WERI-Rb-1 (cell line): Measurements from ENCODE around the gene PDE6C.

Source experiments
- DNase-seq: peaks from one replicate; pipeline ENCODE4 v3.0.0-alpha.2; 2020
- H3K27ac ChIP-seq: fragments of 250-450 bp; sonication (Bioruptor Pico); 2 replicates; pipeline ENCODE4 v1.5.1; 2020; ENCODE audit warnings: mild to moderate bottlenecking, moderate library complexity
- H3K27me3 ChIP-seq: fragments of 250-450 bp; sonication (Bioruptor Pico); 2 replicates; pipeline ENCODE4 v1.5.1; 2021; ENCODE audit warnings: mild to moderate bottlenecking, low read depth, moderate library complexity; ENCODE audit not compliant: insufficient read depth, severe bottlenecking
- H3K36me3 ChIP-seq: fragments of 250-450 bp; sonication (Bioruptor Pico); 2 replicates; pipeline ENCODE4 v1.5.1; 2020; ENCODE audit warnings: mild to moderate bottlenecking, moderate library complexity
- H3K4me3 ChIP-seq: 2 replicates; pipeline ENCODE4 v1.5.1; 2011; ENCODE audit warnings: low read depth, mild to moderate bottlenecking, control low read depth, low read length
- H3K9me3 ChIP-seq: fragments of 250-450 bp; sonication (Bioruptor Pico); 2 replicates; pipeline ENCODE4 v1.5.1; 2021; ENCODE audit warnings: mild to moderate bottlenecking, moderate library complexity; ENCODE audit not compliant: severe bottlenecking
- CTCF ChIP-seq: IDR thresholded peaks from 2 replicates; pipeline ENCODE4 v1.5.1; 2011; ENCODE audit warnings: low read depth, mild to moderate bottlenecking, control low read depth, inconsistent platforms, low read length

PDE6C gene

GRCh38 chr10:93590638-93591037 lies 21.7 kb upstream of the PDE6C start:
- Histone ChIP-seq H3K9me3 (no peaks in the 10 kb centered on the region), H3K27ac (no peak overlapping the region), H3K36me3 (no peaks in the 10 kb centered on the region), H3K27me3 (no peaks in the 10 kb centered on the region), H3K4me3 (no peak overlapping the region)
- TF ChIP-seq CTCF = no peak
- DNase-seq = no peak

- no peak for TF ChIP-seq CTCF
- H3K9me3 ChIP-seq = no peaks in the 10 kb centered on the region
- no peak overlapping the region for H3K27ac ChIP-seq
- no peaks in the 10 kb centered on the region for H3K36me3 ChIP-seq
- H3K27me3 ChIP-seq = no peaks in the 10 kb centered on the region
- no peak overlapping the region for H3K4me3 ChIP-seq
- DNase-seq = no peak
Measured at GRCh38 chr10:93591065-93591808, 21.1 kb upstream of the PDE6C start.

DNA sequence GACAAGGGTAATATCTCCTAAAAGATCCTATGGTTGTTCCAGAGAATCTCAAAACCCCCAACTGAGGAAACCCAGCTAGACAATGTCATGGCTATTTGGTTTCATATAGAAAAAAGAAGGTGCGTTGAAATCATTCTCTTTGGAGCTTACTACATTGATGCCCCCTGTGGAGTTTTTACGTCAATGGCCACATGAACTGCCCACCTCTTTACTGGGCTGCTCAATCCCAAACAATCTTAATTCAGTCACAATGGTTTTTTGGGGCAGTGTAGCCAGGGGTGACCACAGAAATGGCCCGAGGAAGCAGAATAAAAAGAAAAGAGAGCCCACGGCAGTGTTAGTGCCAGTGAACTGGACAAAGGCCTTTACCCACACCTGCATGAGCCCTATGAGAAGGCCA lies 19.1 kb upstream of the PDE6C start:
- Histone ChIP-seq H3K27me3 (no peaks in the 10 kb centered on the region), H3K9me3 (no peaks in the 10 kb centered on the region), H3K36me3 (no peaks in the 10 kb centered on the region), H3K4me3 (no peak overlapping the region), H3K27ac (no peak overlapping the region)
- DNase-seq = no peak
- TF ChIP-seq CTCF = no peak

GRCh38 chr10:93593749-93594148 lies 18.6 kb upstream of the PDE6C start:
- H3K36me3 ChIP-seq = no peaks in the 10 kb centered on the region
- TF ChIP-seq CTCF = no peak
- DNase-seq = no peak
- H3K4me3 ChIP-seq = no peak overlapping the region
- H3K27me3 ChIP-seq = no peaks in the 10 kb centered on the region
- no peak overlapping the region for H3K27ac ChIP-seq
- H3K9me3 ChIP-seq = no peaks in the 10 kb centered on the region

GRCh38 chr10:93594518-93594917 lies 17.8 kb upstream of the PDE6C start:
- Histone ChIP-seq H3K9me3 (no peaks in the 10 kb centered on the region), H3K4me3 (no peak overlapping the region), H3K27ac (no peak overlapping the region), H3K36me3 (no peaks in the 10 kb centered on the region), H3K27me3 (no peaks in the 10 kb centered on the region)
- no peak for DNase-seq
- no peak for TF ChIP-seq CTCF
